Stimulated activated CD8-positive, alpha-beta memory T cell treated with anti-CD3 and anti-CD28 coated beads, Interleukin-7, amount 100 ng/mL, for 48 hours (primary cell): ENCODE data around the gene EIF5B.

Experiments
- DNase-seq, 2 donors: peaks; one replicate each; pipeline ENCODE4 v3.0.0-alpha.2; 2020; ENCODE audit warnings: low read depth in 1 of 2; ENCODE audit errors: extremely low read depth in 1 of 2

Gene EIF5B

GRCh38 chr2:99404797-99405669 lies 67.8 kb downstream of the EIF5B start:
- no peak for DNase-seq

- no peak for DNase-seq
These were observed 68.9 kb downstream of the EIF5B start for GRCh38 chr2:99406137-99406536.

GRCh38 chr2:99410276-99410675 lies 73.1 kb downstream of the EIF5B start:
- no peak for DNase-seq

GRCh38 chr2:99414566-99414965 lies 77.4 kb downstream of the EIF5B start:
- DNase-seq, result no peak

GRCh38 chr2:99417396-99417795 lies 80.2 kb downstream of the EIF5B start:
- DNase-seq, result no peak

- no peak for DNase-seq
These were observed 82.8 kb downstream of the EIF5B start for GRCh38 chr2:99420031-99420430.

GRCh38 chr2:99420751-99421299 lies 83.6 kb downstream of the EIF5B start:
- no peak for DNase-seq

- DNase-seq, result no peak
These were observed 84.3 kb downstream of the EIF5B start for GRCh38 chr2:99421469-99421868.

GRCh38 chr2:99422599-99422998 lies 85.4 kb downstream of the EIF5B start:
- no peak for DNase-seq

- DNase-seq, result no peak
These were observed 87.2 kb downstream of the EIF5B start for GRCh38 chr2:99424371-99424770.

- no peak for DNase-seq
These were observed 87.8 kb downstream of the EIF5B start for GRCh38 chr2:99425022-99425421.

GRCh38 chr2:99430614-99431291 lies 93.6 kb downstream of the EIF5B start:
- no peak for DNase-seq

- no peak for DNase-seq
These were observed 94.5 kb downstream of the EIF5B start for GRCh38 chr2:99431587-99432275.

- DNase-seq, result no peak
These were observed 96.2 kb downstream of the EIF5B start for GRCh38 chr2:99433340-99433739.

GRCh38 chr2:99436874-99437273 lies 99.7 kb downstream of the EIF5B start:
- DNase-seq, result no peak

GRCh38 chr2:99439971-99440505 lies 102.8 kb downstream of the EIF5B start:
- DNase-seq, result no peak

GRCh38 chr2:99442837-99443236 lies 105.6 kb downstream of the EIF5B start:
- DNase-seq, result no peak

GRCh38 chr2:99444222-99444621 lies 107.0 kb downstream of the EIF5B start:
- no peak for DNase-seq

GRCh38 chr2:99445065-99445464 lies 107.9 kb downstream of the EIF5B start:
- DNase-seq, result no peak

GRCh38 chr2:99448556-99448955 lies 111.4 kb downstream of the EIF5B start:
- DNase-seq, result no peak

GRCh38 chr2:99450199-99450598 lies 113.0 kb downstream of the EIF5B start:
- DNase-seq, result no peak
